Calu3 (cell line): Measurements from ENCODE around the gene MRTFA. TPM values are rescaled to one million over a fixed set of nuclear protein-coding genes. Genes with fewer than 3 reads are reported as not detected.
A peak's percentile ranks its signal among the peaks of the same experiment; 100 is the strongest.

Experiments used
- BruUV-seq: library from RNA; stranded (reverse); fragments of 400-500 nt; replicated peaks from 2 replicates; lab custom pipeline; 2021; lab: Mats Ljungman, UMichigan
- CTCF ChIA-PET: fragments of 300-600 bp; sonication (Branson Sonifier 250); formaldehyde crosslinking; loops from one replicate; lab custom pipeline; 2022; ENCODE audit warnings: antibody characterized with exemption; lab: Charles Lee
- DNase-seq: peaks from one replicate; pipeline ENCODE4 v3.0.0; 2022
- H3K27ac Mint-ChIP-seq: one replicate; pipeline ENCODE4 v1.8.0; 2022; ENCODE audit warnings: mixed read lengths; ENCODE audit not compliant: unreplicated experiment
- H3K27me3 Mint-ChIP-seq: one replicate; pipeline ENCODE4 v1.8.0; 2022; ENCODE audit warnings: mixed read lengths; ENCODE audit not compliant: unreplicated experiment
- H3K36me3 Mint-ChIP-seq: one replicate; pipeline ENCODE4 v1.8.0; 2022; ENCODE audit warnings: mild to moderate bottlenecking, moderate library complexity, mixed read lengths; ENCODE audit not compliant: insufficient read depth, unreplicated experiment
- H3K4me1 Mint-ChIP-seq: one replicate; pipeline ENCODE4 v1.8.0; 2022; ENCODE audit warnings: mild to moderate bottlenecking, low read depth, mixed read lengths; ENCODE audit not compliant: unreplicated experiment
- H3K4me3 Mint-ChIP-seq: one replicate; pipeline ENCODE4 v1.8.0; 2022; ENCODE audit warnings: mild to moderate bottlenecking, low read depth, moderate library complexity, mixed read lengths; ENCODE audit not compliant: unreplicated experiment
- H3K9me3 Mint-ChIP-seq: one replicate; pipeline ENCODE4 v1.8.0; 2022; ENCODE audit warnings: low read depth, mixed read lengths; ENCODE audit not compliant: unreplicated experiment
- intact Hi-C: fragments of 100-400 bp; cut with micrococcal nuclease; formaldehyde crosslinking; loops from one replicate; pipeline ENCODE4 v1.10.0; 2022; ENCODE audit not compliant: unreplicated experiment
- total RNA-seq: library from RNA; stranded (reverse); gene quantifications from 2 replicates; pipeline ENCODE4 v1.2.3, GENCODE V29; 2022
- TF ChIP-seq, protein P1 (sequence below): fragments of 200-600 bp; IDR thresholded peaks from one replicate; pipeline ENCODE4 v1.8.0; 2022; ENCODE audit warnings: antibody characterized with exemption; ENCODE audit not compliant: unreplicated experiment

The MRTFA gene
- total RNA-seq, 1 experiment from 2014 or later: 54.1 TPM

DNA sequence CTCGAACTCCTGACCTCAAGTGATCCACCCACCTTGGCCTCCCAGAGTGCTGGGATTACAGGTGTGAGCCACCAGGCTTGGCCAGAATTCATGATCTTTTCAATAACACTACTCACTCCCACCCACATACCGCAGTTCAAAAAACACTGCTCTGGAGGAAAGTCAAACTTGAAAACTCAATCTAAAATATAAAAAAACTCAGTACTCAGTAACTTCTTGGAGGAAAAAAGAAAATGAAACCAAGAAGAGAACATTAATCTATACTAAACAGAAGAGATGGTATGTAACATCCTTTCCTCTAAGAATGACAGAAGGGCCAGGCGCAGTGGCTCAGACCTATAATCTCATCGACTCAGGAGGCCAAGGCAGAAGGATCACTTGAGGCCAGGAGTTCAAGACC lies 58.3 kb downstream of the MRTFA start:
- no TSS peak for BruUV-seq
- CTCF ChIA-PET: no interaction called here
- H3K36me3 Mint-ChIP-seq: peaks cover 4% of the 10 kb centered on the region
- no peak for DNase-seq
- H3K4me1 Mint-ChIP-seq: no peaks in the 10 kb centered on the region
- TF ChIP-seq, protein P1, sequence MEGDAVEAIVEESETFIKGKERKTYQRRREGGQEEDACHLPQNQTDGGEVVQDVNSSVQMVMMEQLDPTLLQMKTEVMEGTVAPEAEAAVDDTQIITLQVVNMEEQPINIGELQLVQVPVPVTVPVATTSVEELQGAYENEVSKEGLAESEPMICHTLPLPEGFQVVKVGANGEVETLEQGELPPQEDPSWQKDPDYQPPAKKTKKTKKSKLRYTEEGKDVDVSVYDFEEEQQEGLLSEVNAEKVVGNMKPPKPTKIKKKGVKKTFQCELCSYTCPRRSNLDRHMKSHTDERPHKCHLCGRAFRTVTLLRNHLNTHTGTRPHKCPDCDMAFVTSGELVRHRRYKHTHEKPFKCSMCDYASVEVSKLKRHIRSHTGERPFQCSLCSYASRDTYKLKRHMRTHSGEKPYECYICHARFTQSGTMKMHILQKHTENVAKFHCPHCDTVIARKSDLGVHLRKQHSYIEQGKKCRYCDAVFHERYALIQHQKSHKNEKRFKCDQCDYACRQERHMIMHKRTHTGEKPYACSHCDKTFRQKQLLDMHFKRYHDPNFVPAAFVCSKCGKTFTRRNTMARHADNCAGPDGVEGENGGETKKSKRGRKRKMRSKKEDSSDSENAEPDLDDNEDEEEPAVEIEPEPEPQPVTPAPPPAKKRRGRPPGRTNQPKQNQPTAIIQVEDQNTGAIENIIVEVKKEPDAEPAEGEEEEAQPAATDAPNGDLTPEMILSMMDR: no peak
- no peaks in the 10 kb centered on the region for H3K27me3 Mint-ChIP-seq
- H3K9me3 Mint-ChIP-seq: peaks cover 3% of the 10 kb centered on the region
- H3K4me3 Mint-ChIP-seq: no peak overlapping the region
- H3K27ac Mint-ChIP-seq: no peak overlapping the region
- intact Hi-C loops: no loop called here

DNA sequence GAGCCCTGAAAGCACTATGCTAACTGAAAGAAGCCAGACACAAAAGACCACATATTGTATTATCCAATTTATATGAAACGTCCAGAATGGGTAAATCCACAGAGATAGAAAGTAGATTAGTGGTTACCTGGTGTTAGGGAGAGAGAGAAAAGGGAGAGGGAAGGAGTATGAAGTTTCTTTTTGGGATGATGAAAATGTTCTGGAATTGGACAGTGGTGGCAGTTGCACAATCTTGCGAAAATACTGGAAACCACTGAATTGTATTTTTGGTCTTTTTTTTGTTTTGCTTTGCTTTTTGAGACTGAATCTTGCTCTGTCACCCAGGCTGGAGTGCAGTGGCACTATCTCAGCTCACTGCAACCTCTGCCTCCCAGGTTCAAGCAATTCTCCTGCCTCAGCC lies 63.5 kb downstream of the MRTFA start:
- no peak overlapping the region for H3K4me3 Mint-ChIP-seq
- intact Hi-C loops: no loop called here
- no TSS peak for BruUV-seq
- TF ChIP-seq, protein P1: no peak
- no peaks in the 10 kb centered on the region for H3K27me3 Mint-ChIP-seq
- CTCF ChIA-PET: no interaction called here
- peaks cover 5% of the 10 kb centered on the region for H3K36me3 Mint-ChIP-seq
- H3K4me1 Mint-ChIP-seq: peaks cover 11% of the 10 kb centered on the region
- no peak for DNase-seq
- H3K27ac Mint-ChIP-seq: no peak overlapping the region
- H3K9me3 Mint-ChIP-seq: no peaks in the 10 kb centered on the region

DNA sequence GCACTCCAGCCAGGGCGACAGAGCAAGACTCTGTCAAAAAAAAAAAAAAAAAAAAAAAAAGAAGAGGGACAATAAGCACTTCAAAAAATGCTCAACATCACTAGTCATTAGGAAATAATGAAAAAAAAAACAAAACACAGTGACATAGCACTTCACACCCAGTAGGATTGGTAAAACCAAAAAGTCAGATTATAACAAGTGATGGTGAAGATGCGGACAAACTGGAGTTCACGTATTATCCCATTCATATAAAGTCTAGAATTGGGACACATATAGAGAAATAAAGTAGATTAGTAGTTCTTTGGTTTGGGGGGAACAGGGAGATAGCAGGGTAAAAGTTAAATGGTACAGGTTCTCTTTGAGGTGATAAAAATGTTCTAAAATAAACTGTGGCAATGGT lies 64.6 kb downstream of the MRTFA start:
- Mint-ChIP-seq H3K4me1 (peaks cover 19% of the 10 kb centered on the region), H3K36me3 (peaks cover 5% of the 10 kb centered on the region), H3K9me3 (no peaks in the 10 kb centered on the region), H3K27ac (no peak overlapping the region), H3K4me3 (no peak overlapping the region), H3K27me3 (no peaks in the 10 kb centered on the region)
- CTCF ChIA-PET: no interaction called here
- no peak for DNase-seq
- no TSS peak for BruUV-seq
- TF ChIP-seq, protein P1: no peak
- intact Hi-C loops: no loop called here

DNA sequence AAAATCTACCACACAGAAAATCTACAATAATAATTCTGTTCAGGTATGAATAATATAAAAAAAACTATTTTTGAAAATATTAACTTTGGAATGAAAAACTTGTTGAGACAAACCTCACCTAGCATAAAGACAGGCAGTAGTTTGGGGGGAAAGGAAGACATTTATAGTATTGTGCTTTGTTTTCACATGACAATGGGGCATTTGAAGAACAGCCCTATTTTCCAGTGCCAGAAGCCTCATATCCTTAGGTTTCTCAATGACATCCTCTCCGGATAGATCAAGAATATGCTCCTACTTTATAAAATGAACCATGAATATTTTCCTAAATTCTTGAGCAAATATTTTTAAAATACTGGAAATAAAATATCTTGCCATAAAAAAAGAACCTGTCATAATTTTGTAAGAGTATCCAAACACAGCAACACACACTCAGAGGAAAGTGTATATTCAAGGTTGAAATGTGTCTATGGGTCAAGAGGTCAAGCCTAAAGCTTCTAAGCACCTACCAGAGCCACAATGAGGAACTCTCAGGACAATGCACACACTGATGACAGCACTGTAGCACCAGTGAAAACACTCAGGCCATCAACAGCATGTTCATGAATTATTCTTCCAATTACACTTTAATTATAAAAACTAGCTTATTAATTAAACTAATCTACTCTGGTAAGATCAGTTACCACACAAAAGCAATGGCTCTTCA lies 68.7 kb downstream of the MRTFA start:
- intact Hi-C loops: no loop called here
- H3K4me3 Mint-ChIP-seq: no peak overlapping the region

More for the DNA sequence above, 68.7 kb downstream of the MRTFA start:
- BruUV-seq: no TSS peak
- DNase-seq: no peak
- Mint-ChIP-seq H3K27me3 (no peaks in the 10 kb centered on the region), H3K27ac (peak overlapping the region; percentile 30), H3K4me1 (peaks cover 21% of the 10 kb centered on the region), H3K36me3 (peaks cover 2% of the 10 kb centered on the region), H3K9me3 (no peaks in the 10 kb centered on the region)
- TF ChIP-seq, protein P1: no peak
- CTCF ChIA-PET: interaction anchor here (1.0 kb wide), 1 partner anchor 54 kb away, joined by 7 read pairs; no protein-coding TSS in a partner anchor
